Gastroesophageal sphincter (tissue), 4 donors: ENCODE measurements around the gene TSPYL4. TPM values are rescaled to one million over a fixed set of nuclear protein-coding genes. Genes with fewer than 3 reads are reported as not detected.

Experiments
- ATAC-seq: fragments of 150-250 bp; one replicate; pipeline ENCODE4 v1.9.1; 2016; ENCODE audit warnings: mild to moderate bottlenecking, moderate library complexity
- H3K27ac ChIP-seq, 4 donors: fragments of 200-600 bp; sonication (generic) in 3 of 4; 1 replicate in 3 of 4; 2 replicates in 1 of 4; pipeline ENCODE4 v1.5.1; 2016 to 2019
- H3K27me3 ChIP-seq: fragments of 200-600 bp; sonication (generic); one replicate; pipeline ENCODE4 v1.5.1; 2019
- H3K36me3 ChIP-seq, 2 donors: fragments of 200-600 bp; sonication (generic); one replicate each; pipeline ENCODE4 v1.5.1; 2019; ENCODE audit warnings: control low read depth in 1 of 2
- H3K4me1 ChIP-seq, 3 donors: fragments of 200-600 bp; sonication (generic); 1 replicate in 2 of 3; 2 replicates in 1 of 3; pipeline ENCODE4 v1.5.1; 2016 to 2019; ENCODE audit warnings: control low read depth in 2 of 3
- H3K4me3 ChIP-seq, 2 donors: fragments of 200-600 bp; sonication (generic); one replicate each; pipeline ENCODE4 v1.5.1; 2019; ENCODE audit warnings: mild to moderate bottlenecking in 1 of 2, moderate library complexity in 1 of 2
- H3K9me3 ChIP-seq, 3 donors: fragments of 200-600 bp; sonication (generic); one replicate each; pipeline ENCODE4 v1.5.1; 2017 to 2019; ENCODE audit warnings: control low read depth in 2 of 3
- EP300 ChIP-seq: sonication (generic); formaldehyde crosslinking; IDR thresholded peaks from one replicate; pipeline ENCODE4 v1.6.1; 2017; ENCODE audit warnings: antibody characterized with exemption, mild to moderate bottlenecking
- POLR2A ChIP-seq, 2 donors: fragments of 450-650 bp; IDR thresholded peaks; one replicate each; pipeline ENCODE4 v1.6.1; 2017; ENCODE audit warnings: antibody characterized with exemption in 2 of 2, mild to moderate bottlenecking in 2 of 2, moderate library complexity in 1 of 2
- POLR2AphosphoS5 ChIP-seq: sonication (generic); formaldehyde crosslinking; IDR thresholded peaks from one replicate; pipeline ENCODE4 v1.6.1; 2017; ENCODE audit warnings: antibody characterized with exemption
- WGBS, 2 donors: methylation state at CpG; one replicate each; pipeline ENCODE4 v1.1.5; 2018; ENCODE audit warnings: low coverage in 1 of 2; 5-methylcytosine and 5-hydroxymethylcytosine counted together
- total RNA-seq, 4 donors: library from RNA; depleted of rRNA; stranded (reverse); fragments of >200 nt; gene quantifications; one replicate each; pipeline ENCODE4 v1.1.0, GENCODE V29; 2016
- TF ChIP-seq, protein P1 (sequence below), 4 experiments: fragments of 200-600 bp in 2 of 4; fragments of 450-650 bp in 2 of 4; sonication (generic) in 1 of 4; IDR thresholded peaks; one replicate each; pipeline ENCODE4 v1.5.1; 2017 to 2019; ENCODE audit warnings: antibody characterized with exemption in 4 of 4, mild to moderate bottlenecking in 2 of 4, moderate library complexity in 2 of 4

Gene TSPYL4
- total RNA-seq, 4 donors from 2014 or later = 19.1 to 28.5 (median 20.0) TPM

DNA sequence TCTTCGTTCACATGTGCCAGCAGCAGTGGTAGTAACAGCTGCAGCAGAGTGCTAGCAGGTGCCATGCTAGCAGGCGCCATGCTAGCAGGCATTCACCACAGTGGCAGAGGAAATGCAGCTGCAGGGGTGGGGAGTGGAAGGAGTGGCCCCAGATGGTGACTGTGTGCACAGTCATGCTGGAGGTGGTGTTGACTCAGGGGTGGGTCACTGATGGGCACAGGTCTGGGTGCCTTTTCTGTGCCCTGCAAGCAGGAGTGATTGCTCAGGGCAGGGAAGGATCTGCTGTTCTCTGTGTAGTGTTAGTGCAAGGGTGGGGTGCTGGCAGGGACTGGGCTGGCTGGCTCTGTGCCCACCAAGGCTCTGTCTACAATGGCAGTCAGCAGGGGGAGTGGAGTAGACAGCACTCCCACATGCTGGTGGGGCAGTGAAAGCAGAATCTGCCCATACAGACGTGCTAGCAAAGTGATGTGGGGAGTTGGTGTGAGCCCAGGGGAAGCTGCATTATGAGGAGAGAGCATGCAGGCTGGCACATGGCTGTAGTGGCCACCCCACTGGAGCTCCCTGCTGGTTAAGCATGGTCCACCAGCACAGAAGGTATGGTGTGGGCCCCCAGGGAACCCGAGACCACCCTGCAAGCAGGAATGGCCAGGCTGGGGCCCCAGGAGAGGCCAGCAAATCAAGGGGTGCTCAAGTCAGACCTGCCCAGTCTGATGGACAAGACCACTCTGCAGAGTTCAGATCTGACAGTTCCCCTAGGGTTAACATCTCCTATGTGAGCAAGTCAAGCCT lies 11.4 kb upstream of the TSPYL4 start:
- Histone ChIP-seq H3K4me1 (peaks cover 0 to 16% (median 0%) of the 10 kb centered on the region in 3 donors), H3K9me3 (peaks cover 0 to 11% (median 0%) of the 10 kb centered on the region in 3 donors), H3K4me3 (no peak overlapping the region), H3K27ac (no peak overlapping the region), H3K36me3 (peaks cover 0 to 13% of the 10 kb centered on the region in 2 donors), H3K27me3 (no peaks in the 10 kb centered on the region)
- WGBS, 2 donors = 60% methylated on average over 1 of the region's 4 CpGs; no CpG with 5 or more reads in 1 of the 2 donors
- ATAC-seq = no peak
- TF ChIP-seq, protein P1, sequence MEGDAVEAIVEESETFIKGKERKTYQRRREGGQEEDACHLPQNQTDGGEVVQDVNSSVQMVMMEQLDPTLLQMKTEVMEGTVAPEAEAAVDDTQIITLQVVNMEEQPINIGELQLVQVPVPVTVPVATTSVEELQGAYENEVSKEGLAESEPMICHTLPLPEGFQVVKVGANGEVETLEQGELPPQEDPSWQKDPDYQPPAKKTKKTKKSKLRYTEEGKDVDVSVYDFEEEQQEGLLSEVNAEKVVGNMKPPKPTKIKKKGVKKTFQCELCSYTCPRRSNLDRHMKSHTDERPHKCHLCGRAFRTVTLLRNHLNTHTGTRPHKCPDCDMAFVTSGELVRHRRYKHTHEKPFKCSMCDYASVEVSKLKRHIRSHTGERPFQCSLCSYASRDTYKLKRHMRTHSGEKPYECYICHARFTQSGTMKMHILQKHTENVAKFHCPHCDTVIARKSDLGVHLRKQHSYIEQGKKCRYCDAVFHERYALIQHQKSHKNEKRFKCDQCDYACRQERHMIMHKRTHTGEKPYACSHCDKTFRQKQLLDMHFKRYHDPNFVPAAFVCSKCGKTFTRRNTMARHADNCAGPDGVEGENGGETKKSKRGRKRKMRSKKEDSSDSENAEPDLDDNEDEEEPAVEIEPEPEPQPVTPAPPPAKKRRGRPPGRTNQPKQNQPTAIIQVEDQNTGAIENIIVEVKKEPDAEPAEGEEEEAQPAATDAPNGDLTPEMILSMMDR (IDR thresholded peaks at IDR 0.05) = no peak
- no peak for TF ChIP-seq POLR2A (IDR thresholded peaks at IDR 0.05)
- no peak for TF ChIP-seq EP300
- TF ChIP-seq POLR2AphosphoS5 = no peak

DNA sequence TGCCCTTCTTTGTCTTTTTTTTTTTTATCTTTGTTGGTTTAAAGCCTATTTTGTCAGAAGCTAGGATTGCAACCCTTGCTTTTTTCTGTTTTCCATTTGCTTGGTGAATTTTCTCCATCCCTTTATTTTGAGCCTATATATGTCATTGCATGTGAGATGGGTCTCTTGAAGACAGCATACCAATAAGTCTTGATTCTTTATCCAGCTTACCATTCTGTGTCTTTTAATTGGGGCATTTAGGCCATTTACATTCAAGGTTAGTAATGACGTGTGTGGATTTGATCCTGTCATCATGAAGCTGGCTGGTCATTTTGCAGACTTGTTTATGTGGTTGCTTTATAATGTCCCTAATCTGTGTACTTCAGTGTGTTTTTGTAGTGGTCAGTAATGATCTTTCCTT lies 9.5 kb upstream of the TSPYL4 start:
- ATAC-seq = no peak
- TF ChIP-seq POLR2AphosphoS5 (no peak), POLR2A (IDR thresholded peaks at IDR 0.05) (no peak), EP300 (no peak)
- TF ChIP-seq, protein P1 (IDR thresholded peaks at IDR 0.05) = no peak
- Histone ChIP-seq H3K27ac (no peak overlapping the region), H3K4me3 (no peak overlapping the region), H3K27me3 (no peaks in the 10 kb centered on the region), H3K36me3 (peaks cover 0 to 24% of the 10 kb centered on the region in 2 donors), H3K9me3 (peaks cover 0 to 11% (median 0%) of the 10 kb centered on the region in 3 donors), H3K4me1 (peaks cover 0 to 10% (median 0%) of the 10 kb centered on the region in 3 donors)
- WGBS, 2 donors = 94 to 100% methylated on average over 1 of the region's 1 CpG

DNA sequence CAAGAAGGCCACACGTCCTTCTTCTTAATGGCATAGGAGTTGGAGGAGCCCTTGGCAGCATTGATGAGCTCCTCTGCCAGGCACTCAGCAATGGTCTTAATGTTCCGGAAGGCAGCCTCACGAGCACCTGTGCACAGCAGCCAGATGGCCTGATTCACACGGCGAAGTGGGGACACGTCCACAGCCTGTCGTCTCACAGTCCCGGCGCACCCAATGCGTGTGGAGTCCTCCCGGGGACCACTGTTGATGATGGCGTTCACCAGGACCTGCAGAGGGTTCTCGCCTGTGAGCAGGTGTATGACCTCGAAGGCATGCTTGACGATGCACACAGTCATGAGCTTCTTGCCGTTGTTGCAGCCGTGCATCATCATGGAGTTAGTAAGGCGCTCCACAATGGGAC lies 4.6 kb upstream of the TSPYL4 start:
- no peak for ATAC-seq
- H3K36me3 ChIP-seq = peaks cover 0 to 12% of the 10 kb centered on the region in 2 donors
- 97% methylated on average over 6 of the region's 18 CpGs; no CpG with 5 or more reads in 1 of the 2 donors for WGBS, 2 donors
- H3K4me3 ChIP-seq = no peak overlapping the region
- H3K9me3 ChIP-seq = peaks cover 0 to 8% (median 0%) of the 10 kb centered on the region in 3 donors
- no peaks in the 10 kb centered on the region for H3K27me3 ChIP-seq
- TF ChIP-seq EP300 (no peak), POLR2A (IDR thresholded peaks at IDR 0.05) (no peak), POLR2AphosphoS5 (no peak)
- TF ChIP-seq, protein P1 (IDR thresholded peaks at IDR 0.05) = no peak
- no peak overlapping the region for H3K27ac ChIP-seq
- H3K4me1 ChIP-seq = peaks cover 5 to 15% (median 6%) of the 10 kb centered on the region in 3 donors

DNA sequence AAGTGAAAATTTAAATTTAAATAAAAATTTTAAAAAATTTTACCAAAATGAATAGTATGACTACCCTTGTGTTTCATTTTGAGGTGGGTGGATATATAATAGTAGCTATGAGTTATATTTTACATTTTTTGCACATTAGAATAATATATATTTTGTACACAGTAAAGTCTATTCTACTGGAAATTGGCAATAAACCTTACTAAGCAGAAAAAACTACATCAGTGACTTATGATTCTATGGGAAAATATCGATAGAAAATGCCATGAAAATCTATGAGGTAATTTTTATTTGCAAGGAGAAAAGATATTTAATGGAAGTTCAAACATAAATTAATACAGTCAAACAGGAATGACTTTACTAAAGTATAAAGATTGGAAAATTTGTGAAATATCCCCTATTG lies 2.8 kb upstream of the TSPYL4 start:
- peaks cover 15 to 32% (median 19%) of the 10 kb centered on the region in 3 donors for H3K4me1 ChIP-seq

More for the DNA sequence above, 2.8 kb upstream of the TSPYL4 start:
- ATAC-seq = no peak
- Histone ChIP-seq H3K4me3 (no peak overlapping the region), H3K9me3 (no peaks in the 10 kb centered on the region), H3K27ac (no peak overlapping the region), H3K27me3 (no peaks in the 10 kb centered on the region), H3K36me3 (peaks cover 0 to 12% of the 10 kb centered on the region in 2 donors)
- 77 to 85% methylated on average over 1 of the region's 1 CpG for WGBS, 2 donors
- TF ChIP-seq, protein P1 (IDR thresholded peaks at IDR 0.05) = no peak
- TF ChIP-seq EP300 (no peak), POLR2AphosphoS5 (no peak), POLR2A (IDR thresholded peaks at IDR 0.05) (no peak)
